Measurements from ENCODE around the gene FFAR2. TPM values are rescaled to one million over a fixed set of nuclear protein-coding genes. Genes with fewer than 3 reads are reported as not detected.

FFAR2 gene
- total RNA-seq, 1 experiment from 2014 or later: not detected

GRCh38 chr19:35432911-35433310 lies 15.1 kb upstream of the FFAR2 start:
- ChIA-PET CTCF (no interaction called here), RAD21 (ENCODE audit: low non-redundant PET in 1 of 2, low total read pairs in 2 of 2, uncharacterized antibody in 2 of 2, unreplicated experiment in 2 of 2) (no interaction called here), POLR2A (no interaction called here)
- Histone ChIP-seq H2AFZ (ENCODE audit: low read depth, low read length, poor library complexity, severe bottlenecking) (no peak overlapping the region), H3K27ac (ENCODE audit: low read depth, low read length) (no peak overlapping the region), H3K36me3 (ENCODE audit: control insufficient read depth in 1 of 2, insufficient read depth in 2 of 2, low read length in 2 of 2) (no peaks in the 10 kb centered on the region), H3K27me3 (ENCODE audit: insufficient read depth, low read length) (peaks cover 4% of the 10 kb centered on the region; the same call in 1 of the 2 replicates), H3K4me1 (ENCODE audit: control insufficient read depth in 1 of 2, insufficient read depth in 2 of 2, low read length in 2 of 2) (peaks cover 0 to 16% of the 10 kb centered on the region in 2 experiments; a peak in 3 of 4 replicates), H3K4me2 (ENCODE audit: low read length) (no peak overlapping the region), H3K9me2 (ENCODE audit: insufficient read depth) (no peaks in the 10 kb centered on the region), H3K79me2 (ENCODE audit: insufficient read depth, low read length) (no peaks in the 10 kb centered on the region), H4K20me1 (ENCODE audit: insufficient read depth) (no peaks in the 10 kb centered on the region), H3K4me3 (replicated peaks in 1 of 2; ENCODE audit: low read depth in 1 of 2, low read length in 2 of 2) (no peak overlapping the region), H3K9ac (ENCODE audit: low read length) (no peak overlapping the region), H3K9me3 (ENCODE audit: control insufficient read depth in 1 of 2, insufficient read depth in 1 of 2, low read depth in 1 of 2, low read length in 2 of 2) (no peaks in the 10 kb centered on the region)
- no TSS peak for BruUV-seq (replicated peaks)
- TF ChIP-seq SIN3A (IDR thresholded peaks at IDR 0.05; ENCODE audit: low read depth): no peak
- TF ChIP-seq ZBTB33 (IDR thresholded peaks at IDR 0.05; ENCODE audit: extremely low read depth, insufficient replicate concordance, low read length): no peak
- no peak for TF ChIP-seq SP1 (IDR thresholded peaks at IDR 0.05; ENCODE audit: low read depth)
- TF ChIP-seq ZNF274 (IDR thresholded peaks at IDR 0.05; ENCODE audit: low read depth, low read length): no peak
- no peak for TF ChIP-seq CEBPB (IDR thresholded peaks at IDR 0.05; ENCODE audit: low read depth)
- no peak for TF ChIP-seq TCF7L2 (IDR thresholded peaks at IDR 0.05; ENCODE audit: borderline replicate concordance, extremely low read depth, insufficient read depth, insufficient read length)
- no peak for TF ChIP-seq MAX (IDR thresholded peaks at IDR 0.05)
- no peak for TF ChIP-seq YY1 (IDR thresholded peaks at IDR 0.05; ENCODE audit: extremely low read depth, insufficient replicate concordance, low read depth, low read length)
- TF ChIP-seq CBX3 (IDR thresholded peaks at IDR 0.05; ENCODE audit: low read depth): no peak
- no peak for TF ChIP-seq EZH2 (IDR thresholded peaks at IDR 0.05)
- intact Hi-C loops (cut with micrococcal nuclease): no loop called here
- DNase-seq (ENCODE audit: low read depth, low spot score) (no peak), ATAC-seq (no peak)
